GM18868 (cell line): Measurements from ENCODE around the gene CHST1.

ENCODE experiments used
- ATAC-seq: cut with Tn5 transposase; IDR thresholded peaks from one replicate; pipeline ENCODE4 v1.9.1; 2021; ENCODE audit warnings: mild to moderate bottlenecking, moderate library complexity; ENCODE audit not compliant: unreplicated experiment

CHST1 gene

DNA sequence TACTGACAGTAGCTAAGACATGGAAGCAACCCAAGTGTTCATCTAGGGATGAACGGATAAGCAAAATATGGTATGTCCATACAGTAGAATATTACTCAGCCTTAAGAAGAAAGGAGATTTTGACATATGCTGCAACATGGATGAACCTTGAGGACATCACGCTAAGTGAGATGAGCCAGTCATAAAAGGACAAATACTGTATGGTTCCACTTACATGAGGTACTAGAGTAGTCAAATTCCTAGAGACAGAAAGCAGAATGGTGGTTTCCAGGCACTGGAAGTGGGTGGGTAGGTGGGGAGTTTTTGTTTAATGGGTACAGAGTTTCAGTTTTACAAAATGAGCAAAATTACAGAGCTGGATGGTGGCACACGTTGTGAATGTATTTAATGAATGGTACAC lies 18.1 kb downstream of the CHST1 start:
- ATAC-seq = no peak

DNA sequence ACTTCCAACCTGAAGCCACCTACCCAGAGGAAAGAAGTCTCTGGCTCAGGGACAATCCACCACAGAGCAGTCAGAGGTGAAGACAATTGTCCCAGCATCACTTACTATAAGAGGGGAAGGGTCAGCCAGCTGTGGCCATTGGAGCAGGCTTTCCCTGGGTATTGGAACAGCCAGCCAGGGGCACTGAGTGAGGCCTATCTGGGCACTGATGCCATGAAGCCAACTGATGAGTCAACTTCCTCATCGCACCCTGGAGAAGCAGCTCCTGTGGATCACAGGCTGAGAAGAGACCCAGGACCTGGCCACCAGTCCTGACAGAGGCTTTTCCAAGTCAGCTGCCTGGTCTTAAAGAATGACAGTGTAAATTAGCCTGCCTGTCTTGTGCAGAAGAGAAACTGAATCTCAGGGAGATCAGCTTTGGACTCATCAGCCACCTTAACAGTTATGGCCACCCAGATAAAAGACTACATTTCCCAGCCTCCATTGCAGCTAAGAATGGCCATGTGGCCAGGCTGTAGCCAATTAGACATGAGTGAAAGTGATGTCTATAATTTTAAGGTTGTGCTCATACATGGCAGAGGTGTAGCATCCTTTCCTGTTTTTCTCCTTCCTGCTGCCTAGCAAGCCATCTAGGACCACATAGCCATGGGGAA lies 19.0 kb downstream of the CHST1 start:
- peak; percentile 52 for ATAC-seq

DNA sequence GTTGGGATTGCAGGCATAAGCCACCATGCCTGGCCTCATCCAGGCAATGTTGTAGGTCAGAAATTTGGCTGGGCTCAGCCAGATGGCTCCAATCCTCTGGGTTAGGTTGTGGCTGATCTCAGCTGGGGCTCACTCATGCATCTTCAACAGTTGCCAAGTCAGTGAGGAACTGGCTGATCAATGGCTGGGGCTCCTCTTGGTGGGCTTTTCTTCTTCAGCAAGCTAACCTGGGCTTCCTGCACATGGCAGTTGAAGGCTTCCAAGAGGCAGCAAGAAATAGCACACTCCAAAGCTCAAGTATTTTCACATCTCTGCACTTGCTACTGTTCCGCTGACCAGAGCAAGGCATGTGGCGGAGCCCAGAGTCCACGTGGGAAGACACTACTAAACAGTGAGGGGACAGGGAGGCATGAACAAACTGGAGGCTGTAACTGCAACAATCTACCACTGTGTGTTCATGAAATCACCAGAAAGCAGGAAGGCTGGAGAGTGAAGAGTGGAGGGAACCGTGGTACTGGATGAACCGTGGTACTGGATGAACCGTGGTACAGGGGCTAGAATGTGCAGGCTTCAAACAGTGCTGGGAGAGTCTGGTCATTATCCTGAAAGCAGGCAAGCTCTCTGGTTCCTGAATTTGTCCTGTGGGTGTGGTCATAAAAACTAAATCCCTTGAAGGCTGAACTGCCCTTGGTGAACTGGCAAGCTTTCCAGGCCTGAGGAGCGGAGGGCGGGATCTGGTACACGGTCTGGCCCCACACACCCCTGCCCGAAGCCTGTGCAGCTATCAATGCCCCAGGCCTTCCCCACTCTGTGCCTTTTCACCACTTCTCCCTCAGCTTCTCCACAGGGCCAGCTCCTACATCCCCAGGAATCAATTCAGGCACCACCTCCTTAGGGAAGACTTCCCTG lies 20.2 kb downstream of the CHST1 start:
- ATAC-seq = no peak

DNA sequence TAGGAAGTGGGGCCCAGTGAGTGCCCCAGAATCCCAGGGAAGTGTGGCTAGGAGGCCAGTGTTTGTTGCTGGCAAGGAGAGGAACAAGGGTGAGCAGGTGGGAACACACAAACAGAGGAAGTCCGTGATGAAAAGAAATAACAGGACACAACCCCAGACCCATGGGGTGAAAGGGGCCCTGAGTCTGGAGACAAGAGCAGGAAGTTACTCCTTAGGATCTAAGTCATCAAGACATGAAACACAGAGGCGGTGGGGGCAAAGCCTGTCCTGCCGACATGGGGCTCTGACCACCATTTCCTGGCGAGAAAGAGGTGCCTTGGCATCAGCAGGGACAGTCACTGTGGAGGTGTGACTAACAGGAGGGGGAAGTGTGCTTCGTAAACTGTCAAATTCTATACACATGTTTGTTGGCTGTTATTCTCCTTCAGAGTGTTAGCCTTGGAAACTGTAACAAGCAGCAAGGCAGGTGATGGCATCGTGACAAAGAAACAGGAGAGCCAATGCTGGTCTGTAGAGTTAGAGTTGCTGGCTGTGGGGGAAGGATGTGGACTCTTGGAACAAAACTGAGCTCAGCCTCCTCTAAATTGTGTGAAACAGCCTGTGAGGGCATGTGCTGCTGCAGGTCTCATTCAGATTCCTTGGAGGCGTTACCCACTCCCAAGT lies 21.7 kb downstream of the CHST1 start:
- ATAC-seq = no peak

DNA sequence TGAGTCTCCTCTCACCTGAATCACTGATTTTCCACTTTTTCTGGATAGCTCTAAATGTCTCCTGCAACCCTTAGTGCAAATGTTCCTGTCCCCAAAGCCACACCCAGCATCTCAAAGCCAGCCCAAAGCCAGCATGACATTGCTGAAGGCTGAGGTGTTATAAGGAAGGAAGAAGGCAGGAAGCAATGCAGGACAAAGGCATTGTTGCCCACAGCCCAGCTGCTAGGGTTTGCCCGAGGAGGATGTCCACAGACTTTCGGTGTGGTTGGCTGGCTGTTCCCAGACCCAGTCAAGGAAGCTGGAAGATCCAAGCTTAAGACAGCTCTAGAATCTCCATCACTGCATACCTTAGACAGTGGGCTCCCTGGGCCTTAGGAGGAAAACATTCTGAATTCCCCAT lies 23.5 kb downstream of the CHST1 start:
- no peak for ATAC-seq

DNA sequence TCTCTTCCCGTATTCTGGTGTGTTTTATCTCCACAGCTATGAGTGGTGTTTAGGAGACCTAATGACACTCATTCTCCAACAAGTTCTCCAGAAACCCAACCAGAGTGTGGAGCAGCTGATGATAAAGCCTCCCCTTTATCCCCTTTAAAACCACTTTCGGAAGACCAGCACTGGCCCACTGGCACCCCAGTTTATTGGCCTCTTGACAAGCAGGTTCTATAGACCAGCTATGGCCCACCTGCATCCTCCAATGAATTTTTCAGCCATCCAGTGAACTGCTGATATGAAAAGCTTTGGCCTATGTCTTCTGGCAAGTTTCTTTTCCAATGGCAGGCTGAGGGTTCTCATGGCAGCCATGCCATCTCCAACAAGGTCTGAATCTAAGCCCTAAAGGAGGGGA lies 27.4 kb downstream of the CHST1 start:
- ATAC-seq = no peak

DNA sequence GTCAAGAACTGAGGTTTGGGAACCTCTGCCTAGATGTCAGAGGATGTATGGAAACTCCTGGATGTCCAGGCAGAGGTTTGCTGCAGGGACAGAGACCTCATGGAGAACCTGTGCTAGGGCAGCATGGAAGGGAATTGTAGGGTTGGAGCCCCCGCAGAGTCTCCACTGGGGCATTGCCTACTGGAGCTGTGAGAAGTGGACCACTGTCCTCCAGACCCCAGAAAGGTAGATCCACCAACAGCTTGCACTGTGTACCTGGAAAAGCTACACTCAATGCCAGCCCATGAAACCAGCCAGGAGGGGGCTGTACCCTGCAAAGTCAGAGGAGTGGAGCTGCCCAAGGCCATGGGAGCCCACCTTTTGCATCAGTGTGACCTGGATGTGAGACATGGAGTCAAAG lies 29.5 kb downstream of the CHST1 start:
- no peak for ATAC-seq

DNA sequence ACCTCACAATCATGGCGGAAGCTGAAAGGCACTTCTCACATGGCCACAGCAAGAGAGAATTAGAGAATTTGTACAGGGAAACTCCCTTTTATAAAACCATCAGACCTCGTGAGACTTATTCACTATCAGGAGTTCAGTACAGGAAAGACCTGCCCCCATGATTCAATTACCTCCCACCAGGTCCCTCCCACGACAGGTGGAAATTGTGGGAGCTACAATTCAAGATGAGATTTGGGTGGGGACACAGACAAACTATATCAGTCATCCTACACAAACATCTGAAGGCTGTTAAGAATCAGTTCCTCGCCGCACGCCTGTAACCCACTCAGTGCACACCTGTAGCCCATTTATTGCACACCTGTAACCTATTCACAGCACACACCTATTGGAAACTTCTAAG lies 39.8 kb downstream of the CHST1 start:
- no peak for ATAC-seq

DNA sequence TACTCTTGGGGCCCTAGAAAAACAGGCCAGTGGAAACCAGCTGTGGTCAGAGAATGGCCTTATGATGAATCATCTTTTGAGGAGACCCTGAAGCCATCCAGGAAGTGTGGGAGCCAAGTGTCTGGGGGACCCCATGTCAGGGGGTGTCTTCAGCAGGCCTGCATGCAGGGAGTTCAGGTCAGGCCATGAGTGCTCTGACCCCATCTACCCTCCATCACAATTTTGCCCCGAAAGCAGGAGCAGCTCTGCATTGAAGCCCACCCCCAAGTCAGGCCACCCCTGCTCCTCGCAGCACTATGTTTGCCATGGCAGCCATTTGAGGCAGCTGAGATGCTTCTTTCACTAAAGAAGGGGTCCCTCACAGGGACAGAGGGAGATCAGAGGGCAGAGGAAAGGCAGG lies 41.3 kb downstream of the CHST1 start:
- no peak for ATAC-seq

DNA sequence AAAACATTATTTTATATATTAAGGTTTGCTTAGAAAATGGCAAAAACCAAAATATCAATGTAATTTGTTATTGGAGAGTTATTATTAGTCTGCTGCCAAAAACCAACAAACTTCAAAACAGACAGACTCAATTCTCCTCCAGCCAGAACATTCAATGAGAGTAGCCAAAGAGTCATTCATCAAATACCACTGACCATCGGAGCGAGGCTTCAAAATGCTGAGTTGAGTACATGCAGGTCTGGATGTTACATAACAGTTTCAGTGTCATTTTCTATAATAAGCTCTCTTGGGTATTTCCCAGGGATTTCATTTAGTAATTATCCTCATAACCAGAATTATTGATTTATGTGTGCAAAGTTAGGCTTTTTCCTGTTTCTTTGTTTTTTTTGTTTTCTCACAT lies 42.6 kb downstream of the CHST1 start:
- ATAC-seq = no peak

DNA sequence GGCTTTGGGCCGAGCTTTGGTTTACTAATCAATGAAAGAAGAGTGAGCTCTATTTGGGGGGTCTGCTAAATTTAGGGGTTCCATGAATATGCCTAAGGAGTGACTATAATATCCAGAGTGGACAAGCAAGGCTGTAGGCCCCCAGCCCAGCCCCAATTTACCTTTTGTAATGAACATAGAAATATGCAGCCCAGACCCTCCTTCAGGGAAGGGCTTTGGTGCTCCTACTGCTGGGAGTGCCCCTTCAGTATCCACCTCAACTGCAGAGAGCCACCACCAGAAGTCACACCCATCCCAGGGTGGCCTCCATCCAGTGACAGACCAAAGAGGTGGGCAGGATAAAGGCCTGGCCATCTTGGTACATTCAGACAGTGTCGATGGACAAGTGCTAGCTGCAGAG lies 43.1 kb downstream of the CHST1 start:
- no peak for ATAC-seq

DNA sequence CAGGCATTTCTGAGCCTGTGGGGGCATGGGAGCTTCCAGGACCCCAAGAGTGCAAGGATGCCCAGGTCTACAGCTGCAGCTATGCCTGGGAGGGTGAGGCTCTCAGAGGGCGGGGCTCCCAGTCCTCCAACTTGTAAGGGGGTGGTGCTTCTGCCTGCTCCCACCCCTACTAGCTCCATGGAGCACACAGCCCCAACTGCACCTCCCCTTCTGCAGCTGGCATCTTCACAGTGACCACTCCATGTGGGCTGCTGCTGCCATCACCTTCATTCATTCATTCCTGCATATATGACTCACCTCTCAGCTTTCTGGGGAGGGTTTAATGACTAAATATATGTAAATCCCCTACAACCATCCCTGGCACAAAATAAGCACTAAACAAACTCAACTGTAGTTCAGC lies 43.8 kb downstream of the CHST1 start:
- no peak for ATAC-seq

DNA sequence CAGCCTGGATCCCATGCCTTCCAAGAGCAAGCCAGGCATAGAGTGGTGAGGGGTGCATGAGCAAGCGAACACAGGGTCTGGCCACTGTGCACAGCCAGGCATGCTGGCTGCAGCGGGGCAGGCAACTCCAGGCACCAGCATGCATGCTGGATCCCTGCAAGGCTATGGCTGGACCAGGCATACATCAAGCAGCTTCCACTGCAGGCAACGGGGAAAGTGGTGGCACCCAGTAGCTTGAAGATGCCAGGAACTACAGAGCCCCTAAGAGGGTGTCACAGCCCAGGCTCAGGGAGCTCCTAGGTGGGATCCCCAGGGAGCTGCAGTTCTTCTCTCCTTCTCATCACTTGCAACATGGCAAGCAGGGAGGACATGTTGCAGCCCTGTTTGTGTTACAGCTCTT lies 45.2 kb downstream of the CHST1 start:
- ATAC-seq = no peak

DNA sequence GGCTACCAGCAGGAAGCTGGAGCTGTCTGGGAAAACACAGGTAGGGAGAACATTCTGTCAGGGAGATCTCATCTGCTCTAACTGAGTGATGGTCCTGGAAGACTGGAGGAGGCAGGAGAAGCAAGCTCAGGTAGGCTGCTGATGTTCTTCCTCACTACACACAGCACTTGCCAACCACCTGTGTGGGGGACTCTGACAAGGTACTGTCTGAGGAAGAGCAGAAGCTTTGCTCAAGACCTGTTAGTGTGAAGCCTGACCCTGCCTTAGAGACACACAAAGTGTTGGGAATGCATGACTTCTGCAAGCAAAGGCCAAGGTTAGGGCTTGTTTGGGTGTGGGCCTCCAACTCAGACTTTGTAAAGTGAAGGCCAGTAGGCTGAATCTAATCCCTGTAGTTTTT lies 46.5 kb downstream of the CHST1 start:
- ATAC-seq = no peak

DNA sequence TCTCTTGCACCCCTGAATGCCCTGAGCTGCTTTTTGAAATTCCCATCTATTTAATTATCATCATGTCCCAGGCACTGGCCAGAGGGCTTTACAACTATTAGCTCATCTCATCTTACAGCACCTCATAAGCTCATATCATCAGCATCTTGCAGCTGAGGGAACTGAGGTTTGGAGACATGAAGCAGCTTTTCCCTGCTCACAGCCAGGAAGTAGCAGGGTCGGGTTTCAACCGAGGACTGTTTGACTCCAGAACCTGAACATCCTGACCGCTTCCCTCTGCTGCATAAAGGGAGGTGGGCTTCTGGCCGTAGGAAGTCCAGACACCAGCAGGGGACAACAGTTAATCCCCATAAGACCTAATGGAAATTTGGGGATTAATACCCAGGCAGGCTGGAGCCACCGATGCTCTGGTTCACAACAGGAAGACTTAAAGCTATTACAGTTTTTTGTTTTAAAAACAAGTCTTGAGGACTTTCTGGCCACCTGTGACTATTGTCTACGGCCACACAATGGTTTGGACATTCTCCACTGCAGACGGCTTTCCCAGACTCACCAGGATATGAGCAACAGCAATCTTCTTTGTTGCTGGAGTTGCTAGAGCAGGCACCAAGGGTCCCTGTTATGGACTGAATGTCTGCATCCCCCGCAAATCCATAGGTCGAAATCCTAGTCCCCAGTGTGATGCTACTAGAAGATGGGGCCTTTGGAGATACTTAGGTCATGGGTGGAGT lies 47.4 kb downstream of the CHST1 start:
- no peak for ATAC-seq

DNA sequence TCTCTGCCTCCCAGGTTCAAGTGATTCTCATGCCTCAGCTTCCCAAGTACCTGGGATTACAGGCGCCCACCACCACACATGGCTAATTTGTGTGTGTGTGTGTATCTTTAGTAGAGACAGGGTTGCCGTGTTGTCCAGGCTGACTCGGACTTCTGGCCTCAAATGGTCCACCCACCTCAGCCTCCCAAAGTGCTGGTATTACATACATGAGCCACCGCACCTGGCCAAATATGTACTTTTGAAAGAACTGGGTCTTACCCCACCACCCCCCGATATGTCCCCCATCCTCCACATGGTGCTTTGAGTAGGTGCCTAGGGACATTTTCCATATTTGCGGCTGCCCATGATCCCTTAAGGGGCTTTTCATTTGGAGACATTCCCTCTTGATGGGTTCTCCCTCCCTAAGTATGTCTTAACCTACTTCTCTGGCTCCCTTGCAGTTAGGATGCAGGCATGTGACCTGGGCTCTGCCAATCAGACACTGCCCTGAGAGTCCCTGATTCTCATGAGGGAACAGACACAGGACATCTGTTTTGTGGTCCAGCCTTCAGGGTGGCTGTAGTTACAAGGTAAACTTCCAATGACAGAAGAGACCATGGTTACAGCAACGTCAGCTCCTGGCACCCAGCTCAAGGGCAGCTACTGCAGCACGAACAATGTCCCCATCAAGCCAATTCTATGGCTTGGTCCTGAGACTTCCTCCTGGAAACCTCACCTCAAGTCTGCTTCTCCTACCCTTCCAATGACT lies 48.4 kb downstream of the CHST1 start:
- ATAC-seq = no peak

DNA sequence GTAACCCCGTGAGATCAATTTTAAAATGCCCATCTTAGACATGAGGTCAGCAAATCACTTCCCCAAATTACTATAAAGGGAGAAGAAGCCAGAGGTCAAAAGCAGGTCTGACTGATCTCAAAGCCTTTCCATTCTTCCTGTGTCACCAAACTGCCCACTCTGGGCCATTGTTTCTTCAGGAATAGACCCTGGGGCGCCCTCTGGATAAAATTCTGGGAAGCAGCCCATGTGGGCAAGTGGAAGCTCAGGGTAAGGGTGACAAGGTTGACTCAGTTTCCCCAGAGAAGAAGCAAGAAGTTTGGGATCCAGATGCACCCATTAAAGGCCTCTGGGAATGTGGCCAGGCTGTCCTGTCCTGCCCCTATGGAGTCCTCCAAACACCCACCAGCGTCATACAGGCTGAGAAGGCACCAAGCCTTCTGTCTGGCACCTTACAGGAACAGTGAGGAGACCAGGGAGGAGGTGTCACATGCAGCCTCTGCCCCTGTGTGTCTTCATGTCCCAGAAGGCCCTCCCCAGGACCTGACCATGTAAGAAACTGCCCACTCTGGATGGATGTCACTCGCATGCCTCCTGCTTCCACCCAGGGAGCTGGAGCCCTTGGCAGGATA lies 50.1 kb downstream of the CHST1 start:
- no peak for ATAC-seq

DNA sequence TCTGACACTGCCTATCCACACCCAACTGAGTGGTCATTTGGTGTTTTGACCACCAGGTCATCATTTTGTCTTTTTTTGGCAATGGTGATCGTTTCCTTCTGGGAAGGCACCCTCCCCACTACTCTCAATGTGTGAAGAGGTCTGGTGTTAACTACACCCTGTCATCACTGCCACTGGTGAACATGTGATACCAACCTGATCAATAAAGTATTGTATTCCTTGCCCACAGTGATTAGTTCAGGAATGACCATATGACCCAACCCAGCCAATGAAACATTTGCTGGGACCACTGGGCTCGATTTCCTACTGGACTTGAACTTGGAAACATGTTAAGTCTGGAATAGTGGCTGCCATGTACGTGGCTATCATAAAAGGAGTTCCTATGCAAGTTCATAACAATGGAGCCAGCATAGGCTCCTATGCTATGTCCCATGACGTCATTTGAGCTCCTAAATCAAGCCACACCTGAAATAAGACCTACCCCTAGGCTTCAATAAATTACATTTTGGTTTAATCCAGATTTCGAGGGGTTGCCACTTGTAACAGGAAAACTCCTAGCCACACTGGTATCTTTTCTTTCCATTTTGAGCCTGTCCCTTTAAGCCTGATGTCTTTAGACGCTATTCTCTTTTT lies 51.1 kb downstream of the CHST1 start:
- ATAC-seq = no peak

DNA sequence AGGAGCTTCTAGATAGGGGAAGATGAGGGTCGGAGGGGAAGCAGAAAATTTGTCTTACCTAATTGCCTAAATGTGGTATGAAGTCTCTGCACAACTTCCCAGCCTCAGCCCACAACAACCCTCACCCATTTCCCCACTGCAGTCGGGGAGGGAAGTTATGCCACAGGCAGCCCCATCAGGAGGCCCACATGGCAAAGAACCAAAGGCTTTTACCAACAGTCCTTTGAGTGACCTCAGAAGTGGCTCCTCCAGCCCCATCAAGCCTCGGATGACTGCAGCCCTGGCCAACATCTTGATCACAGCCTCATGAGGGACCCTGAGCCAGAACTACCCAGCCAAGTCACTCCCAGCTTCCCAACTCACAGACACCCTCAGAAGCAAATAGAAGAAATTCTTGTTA lies 54.8 kb downstream of the CHST1 start:
- ATAC-seq = no peak

DNA sequence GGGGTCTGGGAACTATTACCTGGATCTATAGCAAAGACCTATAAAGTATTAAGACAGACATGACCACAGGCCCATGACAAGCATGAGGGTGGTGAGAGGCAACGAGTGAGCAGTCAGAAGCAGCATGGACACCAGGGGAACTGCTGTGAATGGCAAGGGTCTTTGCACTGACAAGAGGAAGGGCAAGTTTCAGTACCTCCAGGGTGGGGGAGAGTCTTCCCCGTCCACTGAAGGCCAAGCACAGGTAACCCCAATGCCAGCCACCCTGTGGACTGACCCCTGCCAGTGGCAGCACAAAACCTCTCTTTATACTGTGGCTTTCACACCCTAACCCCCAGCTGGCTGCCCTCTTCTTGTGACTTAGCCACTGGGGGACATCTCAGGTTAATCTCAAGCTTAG lies 55.5 kb downstream of the CHST1 start:
- ATAC-seq = no peak
